HepG2 (cell line): ENCODE measurements around the gene CLASRP. TPM values are rescaled to one million over a fixed set of nuclear protein-coding genes. Genes with fewer than 3 reads are reported as not detected.

Experiments used
- ATAC-seq: fragments of 200-7000 bp; cut with Tn5 transposase; 3 replicates; pipeline ENCODE4 v1.9.1; 2020; ENCODE audit warnings: mild to moderate bottlenecking, moderate library complexity
- BruUV-seq: library from RNA; stranded (reverse); fragments of 400-500 nt; replicated peaks from 2 replicates; lab custom pipeline; 2021; lab: Mats Ljungman, UMichigan
- CTCF ChIA-PET: fragments of 300-600 bp; formaldehyde crosslinking; extraction: SDS; loops from one replicate; lab custom pipeline; 2021; ENCODE audit warnings: low total read pairs, inconsistent platforms, low intra/inter-chr PET ratio; lab: Yijun Ruan, JAX
- POLR2A ChIA-PET: fragments of 350-600 bp; sonication (Branson Sonifier 250); formaldehyde crosslinking; loops from one replicate; lab custom pipeline; 2020; ENCODE audit warnings: antibody characterized with exemption, inconsistent platforms; lab: Yijun Ruan, JAX
- DNase-seq: peaks from one replicate; pipeline ENCODE4 v3.0.0-alpha.2; 2015; ENCODE audit warnings: low spot score
- FAIRE-seq: peaks from 3 replicates; lab custom pipeline; 2011; peaks lifted over from hg19 to GRCh38; lab: Jason Lieb, UNC
- H2AFZ ChIP-seq: one replicate; pipeline ENCODE4 v1.6.1; 2011; ENCODE audit warnings: low read length, inconsistent platforms
- H3K27ac ChIP-seq: fragments of 300-600 bp; 3 replicates; pipeline ENCODE4 v1.8.0; 2011; ENCODE audit warnings: mixed run types, mild to moderate bottlenecking, mixed read lengths, low read length, inconsistent platforms; ENCODE audit not compliant: insufficient read depth; ENCODE audit errors: extremely low read length
- H3K27me3 ChIP-seq, 2 experiments: fragments of 200-600 bp in 1 of 2; 2 replicates in 1 of 2; 3 replicates in 1 of 2; pipeline versions ENCODE4 v1.6.0 to v1.8.0; 2011; ENCODE audit warnings: low read length in 2 of 2, mild to moderate bottlenecking in 2 of 2, moderate library complexity in 2 of 2, inconsistent platforms in 1 of 2; ENCODE audit not compliant: insufficient read depth in 2 of 2, control insufficient read depth in 1 of 2
- H3K36me3 ChIP-seq, 2 experiments: fragments of 200-600 bp in 1 of 2; replicated peaks in 1 of 2; 2 replicates in 1 of 2; 3 replicates in 1 of 2; pipeline versions ENCODE4 v1.5.1 to v1.8.0; 2011; ENCODE audit warnings: low read length in 2 of 2, inconsistent platforms in 1 of 2; ENCODE audit not compliant: insufficient read depth in 2 of 2, control insufficient read depth in 1 of 2
- H3K4me1 ChIP-seq: 2 replicates; pipeline ENCODE4 v1.5.1; 2012; ENCODE audit warnings: low read length, inconsistent platforms; ENCODE audit not compliant: insufficient read depth
- H3K4me2 ChIP-seq: 2 replicates; pipeline ENCODE4 v1.6.0; 2011; ENCODE audit warnings: low read depth, low read length, inconsistent platforms
- H3K4me3 ChIP-seq, 3 experiments: fragments of 200-600 bp in 1 of 3; sonication (generic), shearing (Covaris generic) in 1 of 3; replicated peaks in 1 of 3; 2 replicates each; pipeline ENCODE4 v1.5.1; 2011 to 2016; ENCODE audit warnings: low read length in 3 of 3, inconsistent platforms in 2 of 3, low read depth in 2 of 3, mild to moderate bottlenecking in 2 of 3, control low read depth in 1 of 3, mixed read lengths in 1 of 3; ENCODE audit not compliant: insufficient read depth in 1 of 3
- H3K79me2 ChIP-seq: one replicate; pipeline ENCODE4 v1.6.1; 2011; ENCODE audit warnings: low read length, inconsistent platforms; ENCODE audit not compliant: insufficient read depth
- H3K9ac ChIP-seq: 2 replicates; pipeline ENCODE4 v1.6.0; 2011; ENCODE audit warnings: mild to moderate bottlenecking, low read depth, low read length, inconsistent platforms; ENCODE audit not compliant: insufficient read depth
- H3K9me3 ChIP-seq: 2 replicates; pipeline ENCODE4 v1.5.1; 2012; ENCODE audit warnings: mild to moderate bottlenecking, low read length
- H4K20me1 ChIP-seq: 2 replicates; pipeline ENCODE4 v1.6.0; 2011; ENCODE audit warnings: inconsistent platforms, mild to moderate bottlenecking, low read length, moderate library complexity; ENCODE audit not compliant: insufficient read depth
- CEBPB ChIP-seq: IDR thresholded peaks from 2 replicates; pipeline ENCODE4 v1.6.1; 2011; ENCODE audit warnings: low read depth, low read length, improper control_type of control experiment, borderline replicate concordance
- ZNF263 ChIP-seq: sonication (generic); formaldehyde crosslinking; IDR thresholded peaks from 2 replicates; pipeline ENCODE4 v1.4.0; 2020; ENCODE audit warnings: missing genetic modification reagents
- ZSCAN20 ChIP-seq: sonication (generic); formaldehyde crosslinking; IDR thresholded peaks from 2 replicates; pipeline ENCODE4 v1.4.0; 2020; ENCODE audit warnings: missing genetic modification reagents, mild to moderate bottlenecking, borderline replicate concordance
- WGBS: methylation state at CpG from one replicate; pipeline ENCODE4 v1.1.6; 2017; ENCODE audit warnings: low lambda C conversion rate; 5-methylcytosine and 5-hydroxymethylcytosine counted together
- in situ Hi-C: cut with HindIII; loops from 2 replicates; pipeline ENCODE4 v1.10.0; 2017; ENCODE audit warnings: low pct_unique_long_range_greater_than_20kb; ENCODE audit not compliant: extremely low pct_ligation_motif_present
- intact Hi-C: fragments of 100-400 bp; cut with micrococcal nuclease; formaldehyde crosslinking; loops from one replicate; pipeline ENCODE4 v1.10.0; 2022; ENCODE audit not compliant: unreplicated experiment
- polyA plus RNA-seq, 8 experiments: library from polyadenylated mRNA; depleted of rRNA in 3 of 8; stranded (reverse) in 7 of 8; unstranded in 1 of 8; fragments of >200 nt; fragmentation: Illumina TruSeq in 4 of 8; extraction: Trizol in 4 of 8; gene quantifications; 2 replicates each; pipeline versions ENCODE4 v1.2.1 to v1.2.3, GENCODE V29; 2011 to 2016; ENCODE audit warnings: low read depth in 4 of 8, missing spikeins in 1 of 8, mixed read lengths in 1 of 8; ENCODE audit not compliant: insufficient read depth in 1 of 8
- total RNA-seq, 5 experiments: library from RNA; depleted of rRNA; stranded (reverse); fragments of >200 nt; fragmentation: Illumina TruSeq; extraction: Trizol; gene quantifications; 2 replicates each; pipeline ENCODE4 v1.2.3, GENCODE V29; 2016; ENCODE audit warnings: low read depth in 1 of 5
- TF ChIP-seq, protein P1 (sequence below): sonication (generic); formaldehyde crosslinking; IDR thresholded peaks from 2 replicates; pipeline ENCODE4 v1.5.1; 2020; ENCODE audit warnings: mild to moderate bottlenecking, missing genetic modification reagents, moderate library complexity

CLASRP gene
- total and polyA plus RNA-seq, 2 of the 13 experiments (the other 11 are each of a cell fraction or from before 2014, with no cell fraction given): 32.0 to 51.4 TPM

DNA sequence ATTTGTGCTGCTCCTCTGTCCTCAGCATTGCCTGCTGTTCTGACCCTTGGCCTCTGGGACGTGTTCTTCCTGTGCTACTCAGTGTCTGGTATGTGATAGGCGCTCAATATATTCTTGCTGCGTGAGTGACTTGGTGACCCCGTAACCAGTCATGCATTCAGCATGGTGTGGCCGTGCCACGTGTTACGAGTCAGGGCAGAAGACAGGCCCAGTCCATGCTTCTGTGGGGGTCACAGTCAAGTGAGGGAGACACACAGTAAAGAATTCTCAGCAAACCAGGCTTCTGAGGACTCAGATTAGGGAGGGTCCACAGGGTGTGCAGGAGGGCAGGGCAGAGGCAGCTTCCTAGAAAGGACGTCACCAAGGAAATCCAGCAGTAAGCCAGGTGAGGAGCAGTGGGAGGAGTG lies 62.0 kb downstream of the CLASRP start:
- Histone ChIP-seq H3K9ac (no peak overlapping the region), H3K79me2 (peaks cover 98% of the 10 kb centered on the region), H2AFZ (no peak overlapping the region)
- no peak for DNase-seq
- in situ Hi-C loops: no loop called here
- ChIA-PET CTCF (no interaction called here), POLR2A (no interaction called here)
- TF ChIP-seq ZNF263 (CRISPR knock-in tag): peak; percentile 36; the same call in 1 of the 2 replicates
- TF ChIP-seq ZSCAN20 (CRISPR knock-in tag): no peak
- TF ChIP-seq, all 625 proteins: peak for 1
- 78% methylated on average over 5 of the region's 8 CpGs for WGBS
- intact Hi-C loops: no loop called here
- Histone ChIP-seq H3K27me3 (no peaks in the 10 kb centered on the region), H3K4me1 (peaks cover 100% of the 10 kb centered on the region), H3K36me3 (peaks cover 0 to 5% of the 10 kb centered on the region in 2 experiments; a peak in 2 of 5 replicates), H3K4me2 (no peak overlapping the region), H3K9me3 (no peaks in the 10 kb centered on the region), H4K20me1 (peaks cover 18% of the 10 kb centered on the region), H3K27ac (no peak overlapping the region), H3K4me3 (no peak overlapping the region)
- BruUV-seq: no TSS peak
- ATAC-seq: no peak
- FAIRE-seq: no peak

DNA sequence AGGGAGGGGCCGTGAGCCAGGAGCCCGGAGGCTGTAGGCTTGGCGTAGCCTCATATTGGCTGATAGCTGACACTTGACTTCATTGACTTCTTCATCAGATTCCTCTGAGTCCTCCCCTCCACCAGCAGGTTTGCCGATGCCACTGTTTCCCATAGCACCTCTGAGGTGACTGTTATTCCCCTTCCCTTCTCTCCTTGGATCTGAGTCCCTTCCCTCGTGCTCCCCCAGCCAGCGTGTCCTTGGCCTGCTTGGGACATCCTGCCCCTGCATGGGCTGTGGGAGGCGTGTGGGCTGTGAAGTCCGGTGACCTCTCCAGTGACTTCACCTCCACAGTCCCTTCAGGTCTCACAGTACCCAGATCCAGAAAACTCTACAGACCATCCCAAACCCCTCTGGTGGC lies 63.0 kb downstream of the CLASRP start:
- intact Hi-C loops (no loop called here), in situ Hi-C loops (no loop called here)
- CTCF ChIA-PET: no interaction called here
- no TSS peak for BruUV-seq
- FAIRE-seq (no peak), ATAC-seq (no peak)
- Histone ChIP-seq H3K79me2 (peaks cover 96% of the 10 kb centered on the region), H2AFZ (no peak overlapping the region), H3K36me3 (peaks cover 0 to 5% of the 10 kb centered on the region in 2 experiments; a peak in 2 of 5 replicates), H3K27me3 (no peaks in the 10 kb centered on the region), H3K4me2 (no peak overlapping the region), H3K4me1 (peaks cover 90% of the 10 kb centered on the region), H3K9ac (no peak overlapping the region; the same call in 1 of the 2 replicates)
- WGBS: 82% methylated on average over 7 of the region's 8 CpGs
- POLR2A ChIA-PET: interaction anchor here (1.2 kb wide), 1 partner anchor 12 kb away, joined by 3 read pairs; no protein-coding TSS in a partner anchor
- TF ChIP-seq, protein P1, sequence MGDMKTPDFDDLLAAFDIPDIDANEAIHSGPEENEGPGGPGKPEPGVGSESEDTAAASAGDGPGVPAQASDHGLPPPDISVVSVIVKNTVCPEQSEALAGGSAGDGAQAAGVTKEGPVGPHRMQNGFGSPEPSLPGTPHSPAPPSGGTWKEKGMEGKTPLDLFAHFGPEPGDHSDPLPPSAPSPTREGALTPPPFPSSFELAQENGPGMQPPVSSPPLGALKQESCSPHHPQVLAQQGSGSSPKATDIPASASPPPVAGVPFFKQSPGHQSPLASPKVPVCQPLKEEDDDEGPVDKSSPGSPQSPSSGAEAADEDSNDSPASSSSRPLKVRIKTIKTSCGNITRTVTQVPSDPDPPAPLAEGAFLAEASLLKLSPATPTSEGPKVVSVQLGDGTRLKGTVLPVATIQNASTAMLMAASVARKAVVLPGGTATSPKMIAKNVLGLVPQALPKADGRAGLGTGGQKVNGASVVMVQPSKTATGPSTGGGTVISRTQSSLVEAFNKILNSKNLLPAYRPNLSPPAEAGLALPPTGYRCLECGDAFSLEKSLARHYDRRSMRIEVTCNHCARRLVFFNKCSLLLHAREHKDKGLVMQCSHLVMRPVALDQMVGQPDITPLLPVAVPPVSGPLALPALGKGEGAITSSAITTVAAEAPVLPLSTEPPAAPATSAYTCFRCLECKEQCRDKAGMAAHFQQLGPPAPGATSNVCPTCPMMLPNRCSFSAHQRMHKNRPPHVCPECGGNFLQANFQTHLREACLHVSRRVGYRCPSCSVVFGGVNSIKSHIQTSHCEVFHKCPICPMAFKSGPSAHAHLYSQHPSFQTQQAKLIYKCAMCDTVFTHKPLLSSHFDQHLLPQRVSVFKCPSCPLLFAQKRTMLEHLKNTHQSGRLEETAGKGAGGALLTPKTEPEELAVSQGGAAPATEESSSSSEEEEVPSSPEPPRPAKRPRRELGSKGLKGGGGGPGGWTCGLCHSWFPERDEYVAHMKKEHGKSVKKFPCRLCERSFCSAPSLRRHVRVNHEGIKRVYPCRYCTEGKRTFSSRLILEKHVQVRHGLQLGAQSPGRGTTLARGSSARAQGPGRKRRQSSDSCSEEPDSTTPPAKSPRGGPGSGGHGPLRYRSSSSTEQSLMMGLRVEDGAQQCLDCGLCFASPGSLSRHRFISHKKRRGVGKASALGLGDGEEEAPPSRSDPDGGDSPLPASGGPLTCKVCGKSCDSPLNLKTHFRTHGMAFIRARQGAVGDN (CRISPR knock-in tag): 0 out of 2 replicates have a peak, but pooled peaks have one; percentile 25
- no peak for TF ChIP-seq CEBPB
- TF ChIP-seq, all 625 proteins: peak for 1
- Histone ChIP-seq H3K9me3 (no peaks in the 10 kb centered on the region), H3K4me3 (no peak overlapping the region), H3K27ac (no peak overlapping the region), H4K20me1 (peaks cover 18% of the 10 kb centered on the region)
- DNase-seq: no peak
